K562 (cell line): ENCODE results near the gene CENPVL1. TPM values are rescaled to one million over a fixed set of nuclear protein-coding genes. Genes with fewer than 3 reads are reported as not detected.

ENCODE experiments used
- ATAC-seq: fragments of 200-7000 bp; cut with Tn5 transposase; 3 replicates; pipeline ENCODE4 v1.9.1; 2020; ENCODE audit warnings: moderate library complexity
- BruUV-seq: library from RNA; stranded (reverse); fragments of 400-500 nt; replicated peaks from 2 replicates; lab custom pipeline; 2021; lab: Mats Ljungman, UMichigan
- CTCF ChIA-PET: fragments of 300-600 bp; formaldehyde crosslinking; extraction: SDS; loops from one replicate; lab custom pipeline; 2021; ENCODE audit warnings: low intra/inter-chr PET ratio; lab: Yijun Ruan, JAX
- POLR2A ChIA-PET: fragments of 300-600, 350-650 bp; sonication (Branson Sonifier 250); formaldehyde crosslinking; extraction: SDS; loops from one replicate; lab custom pipeline; 2021; ENCODE audit warnings: antibody characterized with exemption, inconsistent platforms; lab: Yijun Ruan, JAX
- DNase-seq, 4 experiments: peaks; one replicate each; pipeline versions ENCODE4 v3.0.0 to v3.0.0-alpha.2; 2011 to 2018; ENCODE audit warnings: low spot score in 3 of 4, mixed read lengths in 3 of 4; ENCODE audit errors: extremely low read depth in 1 of 4
- FAIRE-seq: peaks from 2 replicates; lab custom pipeline; 2011; peaks lifted over from hg19 to GRCh38; lab: Jason Lieb, UNC
- H2AFZ ChIP-seq: 2 replicates; pipeline ENCODE4 v1.6.0; 2011; ENCODE audit warnings: low read depth, low read length, control low read depth, inconsistent platforms
- H3K27ac ChIP-seq: fragments of 200-600 bp; 3 replicates; pipeline ENCODE4 v1.8.0; 2011; ENCODE audit warnings: low read depth, mild to moderate bottlenecking, control low read depth, inconsistent platforms, low read length, moderate library complexity, mixed read lengths; ENCODE audit errors: extremely low read depth
- H3K27me3 ChIP-seq, 2 experiments: fragments of 300-600 bp in 1 of 2; 2 replicates in 1 of 2; 3 replicates in 1 of 2; pipeline versions ENCODE4 v1.6.0 to v1.8.0; 2011; ENCODE audit warnings: inconsistent platforms in 2 of 2, low read length in 2 of 2, mild to moderate bottlenecking in 1 of 2, mixed read lengths in 1 of 2, moderate library complexity in 1 of 2; ENCODE audit not compliant: control insufficient read depth in 2 of 2, insufficient read depth in 2 of 2
- H3K36me3 ChIP-seq: fragments of 300-600 bp; 3 replicates; pipeline ENCODE4 v1.8.0; 2011; ENCODE audit warnings: mild to moderate bottlenecking, low read length, inconsistent platforms; ENCODE audit not compliant: control insufficient read depth, insufficient read depth
- H3K4me1 ChIP-seq, 2 experiments: fragments of 200-600 bp in 1 of 2; replicated peaks in 1 of 2; 2 replicates in 1 of 2; 3 replicates in 1 of 2; pipeline versions ENCODE4 v1.5.1 to v1.8.0; 2011; ENCODE audit warnings: inconsistent platforms in 2 of 2, low read length in 2 of 2, mild to moderate bottlenecking in 1 of 2, mixed read lengths in 1 of 2, moderate library complexity in 1 of 2; ENCODE audit not compliant: control insufficient read depth in 2 of 2, insufficient read depth in 2 of 2
- H3K4me2 ChIP-seq: 2 replicates; pipeline ENCODE4 v1.6.1; 2011; ENCODE audit warnings: low read length, control low read depth, inconsistent platforms, mixed read lengths; ENCODE audit not compliant: insufficient read depth
- H3K4me3 ChIP-seq: fragments of 200-600 bp; sonication (generic), shearing (Covaris generic); 2 replicates; pipeline ENCODE4 v1.5.1; 2016; ENCODE audit warnings: control low read depth, inconsistent platforms
- H3K79me2 ChIP-seq: fragments of 200-600 bp; 3 replicates; pipeline ENCODE4 v1.8.0; 2011; ENCODE audit warnings: low read length, inconsistent platforms; ENCODE audit not compliant: control insufficient read depth, insufficient read depth
- H3K9ac ChIP-seq, 2 experiments: 2 replicates each; pipeline versions ENCODE4 v1.6.0 to v1.6.1; 2011; ENCODE audit warnings: low read depth in 2 of 2, low read length in 2 of 2, control low read depth in 1 of 2, inconsistent platforms in 1 of 2, mild to moderate bottlenecking in 1 of 2, mixed read lengths in 1 of 2; ENCODE audit not compliant: insufficient read depth in 1 of 2
- H3K9me1 ChIP-seq: one replicate; pipeline ENCODE4 v1.6.0; 2011; ENCODE audit warnings: inconsistent platforms, mild to moderate bottlenecking, low read length, moderate library complexity; ENCODE audit not compliant: control insufficient read depth, insufficient read depth
- H3K9me3 ChIP-seq: replicated peaks from 2 replicates; pipeline ENCODE4 v1.5.1; 2011; ENCODE audit warnings: low read depth, low read length, inconsistent platforms; ENCODE audit not compliant: control insufficient read depth, insufficient read depth
- H4K20me1 ChIP-seq: replicated peaks from 2 replicates; pipeline ENCODE4 v1.6.1; 2011; ENCODE audit warnings: low read length, inconsistent platforms, mixed read lengths; ENCODE audit not compliant: control insufficient read depth, insufficient read depth
- C11orf30 ChIP-seq: fragments of 450-650 bp; IDR thresholded peaks from 2 replicates; pipeline ENCODE4 v1.6.1; 2016; ENCODE audit warnings: low read depth, mild to moderate bottlenecking
- HIVEP1 ChIP-seq: fragments of 250-450 bp; sonication (Bioruptor Pico); IDR thresholded peaks from 2 replicates; pipeline ENCODE4 v1.4.0; 2020; ENCODE audit warnings: mild to moderate bottlenecking
- NR2F6 ChIP-seq: fragments of 450-650 bp; formaldehyde crosslinking; IDR thresholded peaks from 2 replicates; pipeline ENCODE4 v1.4.0; 2020; ENCODE audit warnings: mild to moderate bottlenecking
- PHB2 ChIP-seq: fragments of 450-650 bp; IDR thresholded peaks from 2 replicates; pipeline ENCODE4 v1.6.1; 2017; ENCODE audit warnings: low read depth
- SAP30 ChIP-seq: fragments of 200-600 bp; sonication (generic); IDR thresholded peaks from 2 replicates; pipeline ENCODE4 v1.6.1; 2012; ENCODE audit warnings: borderline replicate concordance, low read depth, mild to moderate bottlenecking, moderate library complexity, low read length, control low read depth, inconsistent platforms; ENCODE audit not compliant: insufficient read depth, poor library complexity, severe bottlenecking
- TRIM24 ChIP-seq, 2 experiments: fragments of 450-650 bp; IDR thresholded peaks; 2 replicates each; pipeline ENCODE4 v1.6.1; 2016
- WGBS: fragments of 100-300 bp; shearing (Covaris generic); methylation state at CpG from one replicate; pipeline ENCODE4 v1.1.6; 2016; ENCODE audit warnings: low coverage, mixed read lengths; ENCODE audit not compliant: insufficient coverage; ENCODE audit errors: missing lambda C conversion rate; 5-methylcytosine and 5-hydroxymethylcytosine counted together
- in situ Hi-C: fragments of 300-500 bp; cut with MboI; formaldehyde crosslinking; loops from 4 replicates; pipeline ENCODE4 v1.15.0; 2018; ENCODE audit warnings: inconsistent platforms, mixed read lengths
- intact Hi-C: fragments of 100-400 bp; cut with micrococcal nuclease; formaldehyde crosslinking; loops from 2 replicates; pipeline ENCODE4 v1.14.2; 2022
- polyA plus RNA-seq, 8 experiments: library from polyadenylated mRNA; depleted of rRNA in 4 of 8; stranded (reverse) in 5 of 8; unstranded in 3 of 8; fragments of >200 nt; fragmentation: Nextera tagmentation in 2 of 8; fragmentation: Illumina TruSeq in 1 of 8; extraction: Ambion mirVana in 2 of 8; extraction: Trizol in 1 of 8; gene quantifications; 2 replicates each; pipeline versions ENCODE4 v1.2.1 to v1.2.3, GENCODE V29; 2011 to 2014; ENCODE audit warnings: inconsistent platforms in 1 of 8, missing spikeins in 1 of 8
- total RNA-seq, 7 experiments: library from RNA; depleted of rRNA in 6 of 7; stranded (reverse); fragments of >200 nt in 6 of 7; fragmentation: Illumina TruSeq in 2 of 7; extraction: Trizol in 2 of 7; gene quantifications; 2 replicates each; pipeline versions ENCODE4 v1.2.1 to v1.2.3, GENCODE V29; 2011 to 2021; ENCODE audit warnings: low replicate concordance in 1 of 7
- TF ChIP-seq, protein P1 (sequence below): fragments of 250-450 bp; sonication (Bioruptor Pico); IDR thresholded peaks from 2 replicates; pipeline ENCODE4 v1.4.0; 2020; ENCODE audit warnings: mild to moderate bottlenecking, moderate library complexity
- TF ChIP-seq, protein P2 (sequence below): sonication (generic); formaldehyde crosslinking; IDR thresholded peaks from 2 replicates; pipeline ENCODE4 v1.8.0; 2022; ENCODE audit warnings: mild to moderate bottlenecking, missing genetic modification reagents
- TF ChIP-seq, protein P3 (sequence below), 2 experiments: fragments of 450-650 bp in 1 of 2; sonication (generic) in 1 of 2; formaldehyde crosslinking; conservative IDR thresholded peaks; 2 replicates each; pipeline versions ENCODE4 v1.4.0 to v1.8.1; 2020 to 2022; ENCODE audit warnings: mild to moderate bottlenecking in 1 of 2, missing genetic modification reagents in 1 of 2

CENPVL1 gene
- total and polyA plus RNA-seq, 9 of the 15 experiments (the other 6 are each of a cell fraction or from before 2014, with no cell fraction given), result not detected

DNA sequence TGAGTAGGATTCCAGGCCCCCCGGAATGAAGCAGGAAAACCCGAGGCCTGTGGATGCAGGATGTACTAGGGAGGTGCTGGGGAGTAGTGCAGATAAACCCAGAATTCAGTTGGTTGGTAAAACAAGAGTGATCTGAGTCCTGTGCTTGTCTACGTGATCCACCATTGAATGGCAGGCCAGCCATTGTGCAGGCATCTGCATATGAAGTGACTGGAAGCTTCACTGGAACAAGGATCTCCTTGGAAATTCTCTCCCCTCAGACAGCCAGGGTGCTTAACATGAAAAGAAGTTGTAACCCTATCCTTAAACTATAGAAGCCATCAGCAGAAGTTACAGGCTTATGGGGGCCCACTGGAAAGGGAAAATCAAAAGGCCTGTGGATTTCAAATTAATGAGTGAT, 32.3 kb downstream of the CENPVL1 start:
- ATAC-seq, result no peak
- no peak for FAIRE-seq
- ChIA-PET POLR2A (no interaction called here), CTCF (no interaction called here)
- H3K27ac ChIP-seq, result no peak overlapping the region
- WGBS, result 36% methylated on average over 3 of the region's 3 CpGs
- no peaks in the 10 kb centered on the region for H3K9me1 ChIP-seq
- no peak overlapping the region for H3K9ac ChIP-seq
- no peaks in the 10 kb centered on the region for H3K27me3 ChIP-seq
- no peak overlapping the region for H3K4me3 ChIP-seq
- no peaks in the 10 kb centered on the region for H3K9me3 ChIP-seq
- DNase-seq, result no peak
- H3K36me3 ChIP-seq, result no peaks in the 10 kb centered on the region
- peak overlapping the region; percentile 79 for H2AFZ ChIP-seq
- TF ChIP-seq PHB2 (no peak), TRIM24 (IDR thresholded peaks at IDR 0.05) (no peak), NR2F6 (CRISPR knock-in tag) (no peak), HIVEP1 (CRISPR knock-in tag) (no peak), SAP30 (no peak), C11orf30 (no peak)
- TF ChIP-seq, protein P1, sequence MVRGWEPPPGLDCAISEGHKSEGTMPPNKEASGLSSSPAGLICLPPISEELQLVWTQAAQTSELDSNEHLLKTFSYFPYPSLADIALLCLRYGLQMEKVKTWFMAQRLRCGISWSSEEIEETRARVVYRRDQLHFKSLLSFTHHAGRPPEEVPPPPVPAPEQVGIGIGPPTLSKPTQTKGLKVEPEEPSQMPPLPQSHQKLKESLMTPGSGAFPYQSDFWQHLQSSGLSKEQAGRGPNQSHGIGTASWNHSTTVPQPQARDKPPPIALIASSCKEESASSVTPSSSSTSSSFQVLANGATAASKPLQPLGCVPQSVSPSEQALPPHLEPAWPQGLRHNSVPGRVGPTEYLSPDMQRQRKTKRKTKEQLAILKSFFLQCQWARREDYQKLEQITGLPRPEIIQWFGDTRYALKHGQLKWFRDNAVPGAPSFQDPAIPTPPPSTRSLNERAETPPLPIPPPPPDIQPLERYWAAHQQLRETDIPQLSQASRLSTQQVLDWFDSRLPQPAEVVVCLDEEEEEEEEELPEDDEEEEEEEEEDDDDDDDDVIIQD (CRISPR knock-in tag), result no peak
- TF ChIP-seq, protein P2, sequence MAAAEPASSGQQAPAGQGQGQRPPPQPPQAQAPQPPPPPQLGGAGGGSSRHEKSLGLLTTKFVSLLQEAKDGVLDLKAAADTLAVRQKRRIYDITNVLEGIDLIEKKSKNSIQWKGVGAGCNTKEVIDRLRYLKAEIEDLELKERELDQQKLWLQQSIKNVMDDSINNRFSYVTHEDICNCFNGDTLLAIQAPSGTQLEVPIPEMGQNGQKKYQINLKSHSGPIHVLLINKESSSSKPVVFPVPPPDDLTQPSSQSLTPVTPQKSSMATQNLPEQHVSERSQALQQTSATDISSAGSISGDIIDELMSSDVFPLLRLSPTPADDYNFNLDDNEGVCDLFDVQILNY (CRISPR knock-in tag), result no peak
- TF ChIP-seq, protein P3, sequence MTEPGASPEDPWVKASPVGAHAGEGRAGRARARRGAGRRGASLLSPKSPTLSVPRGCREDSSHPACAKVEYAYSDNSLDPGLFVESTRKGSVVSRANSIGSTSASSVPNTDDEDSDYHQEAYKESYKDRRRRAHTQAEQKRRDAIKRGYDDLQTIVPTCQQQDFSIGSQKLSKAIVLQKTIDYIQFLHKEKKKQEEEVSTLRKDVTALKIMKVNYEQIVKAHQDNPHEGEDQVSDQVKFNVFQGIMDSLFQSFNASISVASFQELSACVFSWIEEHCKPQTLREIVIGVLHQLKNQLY (CRISPR knock-in tag; conservative IDR thresholded peaks at IDR 0.05), result no peak
- in situ Hi-C loops (no loop called here), intact Hi-C loops (no loop called here)
- H3K4me2 ChIP-seq, result peak overlapping the region; percentile 55; the same call in 1 of the 2 replicates
- H4K20me1 ChIP-seq, result no peaks in the 10 kb centered on the region
- no TSS peak for BruUV-seq
- H3K4me1 ChIP-seq, result peaks cover 0 to 7% of the 10 kb centered on the region in 2 experiments; a peak in 1 of 5 replicates
- H3K79me2 ChIP-seq, result no peaks in the 10 kb centered on the region
